ENCODE measurements around the gene PWWP2B. TPM values are rescaled to one million over a fixed set of nuclear protein-coding genes. Genes with fewer than 3 reads are reported as not detected.
A peak's percentile ranks its signal among the peaks of the same experiment; 100 is the strongest.

Gene PWWP2B
- total RNA-seq, 2 donors from 2014 or later: 33.8 to 61.0 TPM

DNA sequence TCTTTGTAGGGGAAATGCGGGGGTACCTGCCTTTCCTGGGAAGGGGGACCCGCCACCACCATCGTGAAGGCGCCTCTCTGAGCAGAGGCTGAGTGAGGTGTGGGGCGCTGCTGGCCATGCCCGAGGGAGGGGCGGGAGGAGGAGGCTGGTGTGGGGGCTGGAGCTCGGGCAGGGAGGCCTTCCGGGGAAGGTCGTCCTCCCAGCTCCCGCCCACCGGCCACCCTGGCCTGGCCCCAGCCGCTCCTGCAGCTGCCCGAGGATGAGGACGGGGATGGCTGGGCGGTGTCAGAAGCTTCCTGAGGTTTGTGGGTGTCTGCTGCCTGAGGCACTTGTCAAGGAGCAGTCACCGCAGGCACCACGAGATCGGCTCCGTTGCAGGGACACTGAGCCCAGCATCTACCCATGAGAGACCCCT, 11.4 kb downstream of the PWWP2B start:
- peak; percentile 71 for DNase-seq
- peak overlapping the region; percentile 73 to 97 for H3K9ac ChIP-seq (ENCODE audit: low read depth in 2 of 2, low read length in 2 of 2)
- TF ChIP-seq, protein P1, sequence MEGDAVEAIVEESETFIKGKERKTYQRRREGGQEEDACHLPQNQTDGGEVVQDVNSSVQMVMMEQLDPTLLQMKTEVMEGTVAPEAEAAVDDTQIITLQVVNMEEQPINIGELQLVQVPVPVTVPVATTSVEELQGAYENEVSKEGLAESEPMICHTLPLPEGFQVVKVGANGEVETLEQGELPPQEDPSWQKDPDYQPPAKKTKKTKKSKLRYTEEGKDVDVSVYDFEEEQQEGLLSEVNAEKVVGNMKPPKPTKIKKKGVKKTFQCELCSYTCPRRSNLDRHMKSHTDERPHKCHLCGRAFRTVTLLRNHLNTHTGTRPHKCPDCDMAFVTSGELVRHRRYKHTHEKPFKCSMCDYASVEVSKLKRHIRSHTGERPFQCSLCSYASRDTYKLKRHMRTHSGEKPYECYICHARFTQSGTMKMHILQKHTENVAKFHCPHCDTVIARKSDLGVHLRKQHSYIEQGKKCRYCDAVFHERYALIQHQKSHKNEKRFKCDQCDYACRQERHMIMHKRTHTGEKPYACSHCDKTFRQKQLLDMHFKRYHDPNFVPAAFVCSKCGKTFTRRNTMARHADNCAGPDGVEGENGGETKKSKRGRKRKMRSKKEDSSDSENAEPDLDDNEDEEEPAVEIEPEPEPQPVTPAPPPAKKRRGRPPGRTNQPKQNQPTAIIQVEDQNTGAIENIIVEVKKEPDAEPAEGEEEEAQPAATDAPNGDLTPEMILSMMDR (IDR thresholded peaks at IDR 0.05): no peak
- H3K4me1 ChIP-seq: peaks cover 36% of the 10 kb centered on the region
- H3K27me3 ChIP-seq: no peaks in the 10 kb centered on the region
- H3K36me3 ChIP-seq: peaks cover 21% of the 10 kb centered on the region
- intact Hi-C loops (cut with DNase I): no loop called here
- H3K9me3 ChIP-seq: no peaks in the 10 kb centered on the region
- peak overlapping the region; percentile 5 for H3K4me3 ChIP-seq
- H3K27ac ChIP-seq: peak overlapping the region; percentile 94

DNA sequence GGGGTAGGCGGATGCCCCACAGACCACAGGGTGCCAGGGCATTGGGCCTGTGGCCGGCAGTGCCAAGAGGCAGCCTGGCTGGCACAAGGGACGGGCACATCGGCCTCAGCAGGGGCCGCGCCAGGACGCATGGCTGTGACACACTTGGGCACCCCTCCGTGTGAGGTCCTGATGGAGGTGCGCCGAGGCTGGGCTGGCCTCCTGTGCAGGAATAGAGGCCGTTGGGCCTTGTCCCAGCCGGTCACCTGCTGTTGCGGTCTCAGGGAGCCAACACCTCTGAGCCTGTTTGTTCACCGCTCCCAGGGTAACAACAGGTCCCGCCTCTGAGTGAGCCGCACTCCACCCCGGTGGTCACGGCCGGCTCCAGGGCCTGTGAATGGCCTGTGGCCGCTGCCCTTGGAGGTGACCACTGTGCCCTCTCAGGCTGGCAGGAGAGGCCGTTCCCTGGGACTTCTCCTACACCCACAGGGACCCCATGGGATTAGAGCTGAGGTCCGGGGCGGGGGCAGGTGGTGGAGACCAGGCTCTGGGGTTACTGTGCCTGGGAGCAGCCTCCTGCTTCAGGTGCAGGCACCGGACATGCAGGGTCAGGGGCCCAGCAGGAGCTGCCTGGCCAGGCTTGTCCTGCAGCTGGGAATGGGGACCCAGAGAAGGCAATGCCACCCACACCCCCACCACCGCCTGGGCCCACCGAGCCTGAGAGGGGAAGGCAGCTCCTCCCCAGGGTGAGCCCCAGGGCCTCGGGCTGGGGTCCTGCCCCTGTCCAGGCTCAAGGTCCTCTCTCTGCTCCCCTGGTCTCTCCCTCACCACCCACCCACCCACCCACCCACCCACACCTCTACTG, 12.0 kb downstream of the PWWP2B start:
- Histone ChIP-seq H3K4me3 (peak overlapping the region; percentile 5), H3K9me3 (no peaks in the 10 kb centered on the region)

DNA sequence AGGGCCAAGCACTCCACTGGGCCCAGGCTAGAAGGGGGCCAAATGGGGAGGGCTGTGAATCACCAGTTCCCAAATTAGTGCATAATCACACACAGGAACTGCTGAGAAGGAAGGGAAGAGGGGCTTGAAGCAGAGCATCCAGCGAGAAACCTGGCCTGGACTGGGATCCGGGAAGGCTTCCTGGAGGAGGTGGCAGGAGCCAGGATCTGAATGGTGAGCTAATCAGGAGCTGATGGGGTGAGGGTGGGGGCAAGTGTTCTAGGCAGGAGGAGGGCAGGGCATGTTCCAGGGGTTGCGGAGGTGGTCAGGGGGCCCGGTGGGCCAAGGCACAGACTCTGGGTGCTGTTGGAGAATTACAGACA, 12.6 kb downstream of the PWWP2B start:
- Histone ChIP-seq H3K36me3 (peaks cover 21% of the 10 kb centered on the region), H3K4me3 (no peak overlapping the region), H3K9me3 (no peaks in the 10 kb centered on the region), H3K4me1 (peaks cover 40% of the 10 kb centered on the region), H3K9ac (ENCODE audit: low read depth in 2 of 2, low read length in 2 of 2) (peak overlapping the region in 1 of 2 donors; percentile 83), H3K27me3 (no peaks in the 10 kb centered on the region), H3K27ac (peak overlapping the region; percentile 94)
- intact Hi-C loops (cut with DNase I): no loop called here
- no peak for DNase-seq
- TF ChIP-seq, protein P1 (IDR thresholded peaks at IDR 0.05): no peak

More for the DNA sequence above, 12.0 kb downstream of the PWWP2B start:
- Histone ChIP-seq H3K36me3 (peaks cover 21% of the 10 kb centered on the region), H3K9ac (ENCODE audit: low read depth in 2 of 2, low read length in 2 of 2) (peak overlapping the region; percentile 73 to 97), H3K4me1 (peaks cover 40% of the 10 kb centered on the region), H3K27me3 (no peaks in the 10 kb centered on the region), H3K27ac (peak overlapping the region; percentile 94)
- intact Hi-C loops (cut with DNase I): no loop called here
- TF ChIP-seq, protein P1 (IDR thresholded peaks at IDR 0.05): no peak
- peak; percentile 85 for DNase-seq

DNA sequence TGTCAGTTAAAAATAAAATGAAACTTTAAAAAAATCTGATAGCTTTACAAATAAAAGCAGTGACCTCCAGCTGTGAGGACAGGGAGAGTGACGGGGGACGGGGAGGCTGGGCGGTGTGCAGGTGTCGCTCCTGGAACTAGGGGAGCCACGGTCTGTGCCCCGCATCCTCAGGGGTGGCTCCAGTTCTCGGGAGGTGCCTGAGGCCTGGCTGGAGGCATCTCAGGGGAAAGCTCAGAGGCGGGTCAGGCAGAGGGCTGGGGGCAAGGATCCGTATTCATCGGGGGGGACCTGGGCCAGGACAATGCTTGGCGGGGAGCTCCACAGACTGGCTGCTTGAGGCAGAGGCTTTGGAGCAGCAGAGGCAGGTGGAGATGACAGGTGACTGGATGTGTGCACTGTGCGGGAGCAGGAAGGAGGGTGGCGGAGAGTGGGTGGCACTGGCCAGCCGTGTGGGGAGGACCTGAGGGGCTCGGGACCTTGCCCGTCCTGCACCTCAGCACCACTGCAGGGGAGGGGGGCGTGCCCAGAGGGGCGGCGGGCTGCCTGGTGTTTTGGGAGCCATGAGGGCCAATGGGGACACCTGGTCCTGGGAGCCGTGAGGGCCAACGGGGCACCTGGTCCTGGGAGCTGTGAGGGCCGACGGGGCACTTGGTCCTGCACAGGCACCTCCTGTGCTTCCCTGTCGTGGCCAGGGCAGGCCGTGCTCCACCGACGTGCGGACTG, 13.2 kb downstream of the PWWP2B start:
- peaks cover 16% of the 10 kb centered on the region for H3K36me3 ChIP-seq
- DNase-seq: no peak
- H3K9ac ChIP-seq (ENCODE audit: low read depth in 2 of 2, low read length in 2 of 2): peak overlapping the region; percentile 3 to 83
- no peaks in the 10 kb centered on the region for H3K27me3 ChIP-seq
- no peak overlapping the region for H3K4me3 ChIP-seq
- no peaks in the 10 kb centered on the region for H3K9me3 ChIP-seq
- peaks cover 40% of the 10 kb centered on the region for H3K4me1 ChIP-seq
- H3K27ac ChIP-seq: peak overlapping the region; percentile 78
- intact Hi-C loops (cut with DNase I): no loop called here
- TF ChIP-seq, protein P1 (IDR thresholded peaks at IDR 0.05): no peak

DNA sequence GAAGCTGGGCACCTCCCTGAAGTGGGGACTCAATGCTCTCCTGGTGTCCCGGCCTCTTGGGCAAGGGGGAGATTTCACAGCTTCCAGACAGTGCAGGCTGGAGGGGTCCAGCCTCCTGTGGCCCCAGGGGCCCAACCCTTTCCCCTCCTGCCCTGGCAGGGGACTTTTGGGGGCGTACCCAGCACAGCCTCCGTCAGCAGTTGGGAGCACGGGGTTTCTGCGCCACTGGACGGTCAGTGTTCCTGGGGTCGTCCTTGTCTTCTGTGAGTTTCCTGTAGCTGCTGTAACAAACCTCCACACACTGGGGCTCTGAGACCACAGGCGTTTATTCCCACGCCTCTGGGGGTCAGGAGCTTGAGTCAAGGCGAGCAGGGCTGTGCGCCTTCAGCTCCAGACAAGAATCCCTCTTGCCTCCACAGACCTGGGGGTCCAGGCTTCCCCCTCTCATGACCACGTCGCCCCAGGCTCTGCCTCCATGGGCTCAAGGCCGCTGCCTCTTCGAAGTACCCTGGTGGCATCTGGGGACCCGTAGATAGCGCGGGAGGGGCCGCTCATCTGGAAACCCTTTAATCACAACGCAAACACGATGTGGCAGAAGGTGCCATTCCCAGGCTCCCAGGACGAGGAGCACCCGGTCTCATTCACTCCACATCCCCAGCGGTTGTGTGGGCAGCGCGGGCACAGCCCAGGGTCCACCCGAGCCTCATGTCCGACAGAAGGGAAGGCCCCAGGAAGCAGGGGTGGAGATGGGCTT, 14.0 kb downstream of the PWWP2B start:
- DNase-seq: no peak
- Histone ChIP-seq H3K4me1 (peaks cover 40% of the 10 kb centered on the region), H3K27ac (peak overlapping the region; percentile 78), H3K9me3 (no peaks in the 10 kb centered on the region), H3K9ac (ENCODE audit: low read depth in 2 of 2, low read length in 2 of 2) (peak overlapping the region; percentile 53 to 83), H3K4me3 (no peak overlapping the region), H3K27me3 (no peaks in the 10 kb centered on the region), H3K36me3 (peaks cover 10% of the 10 kb centered on the region)
- TF ChIP-seq, protein P1 (IDR thresholded peaks at IDR 0.05): no peak
- intact Hi-C loops (cut with DNase I): no loop called here
